Natural killer cell treated with Interleukin-12 subunit alpha and Interleukin-12 subunit beta and Interleukin-15 and Interleukin-18, amount 100 ng/mL, for 72 hours (primary cell): ENCODE measurements around the gene EHHADH. TPM values are rescaled to one million over a fixed set of nuclear protein-coding genes. Genes with fewer than 3 reads are reported as not detected.

Experiments
- total RNA-seq, 2 donors: library from RNA; stranded (reverse); gene quantifications; one replicate each; pipeline ENCODE4 v1.2.3, GENCODE V29; 2022

EHHADH gene
- total RNA-seq, 2 donors from 2014 or later, result 0.64 to 1.1 TPM

Other genes starting within 250 kb of the EHHADH start
- gene C3orf70, start 101.0 kb downstream of the EHHADH start, total RNA-seq, result under 1 TPM; 0.06 to 0.17 TPM
- 10 to 100 TPM; 10.1 to 15.4 TPM for gene MAP3K13, start 109.1 kb upstream of the EHHADH start, total RNA-seq
- gene TMEM41A, start 245.0 kb upstream of the EHHADH start, total RNA-seq, result 10 to 100 TPM; 24.9 to 33.2 TPM